Measurements from ENCODE around the gene NCKAP1. TPM values are rescaled to one million over a fixed set of nuclear protein-coding genes. Genes with fewer than 3 reads are reported as not detected.

NCKAP1 gene
- total RNA-seq, 1 experiment from 2014 or later: 112 TPM

GRCh38 chr2:182971820-182972547 is 66.3 kb downstream of the NCKAP1 start:
- Histone ChIP-seq H3K4ac (ENCODE audit: low read depth, low read length) (no peak overlapping the region), H4K8ac (replicated peaks; ENCODE audit: insufficient read length, low read depth, low read length) (no peak overlapping the region), H2BK20ac (ENCODE audit: low read depth, low read length, poor library complexity, severe bottlenecking) (no peak overlapping the region), H3K79me1 (ENCODE audit: insufficient read depth, low read depth, low read length, poor library complexity, severe bottlenecking) (no peaks in the 10 kb centered on the region), H3K23ac (ENCODE audit: insufficient read length, low read depth, low read length) (no peak overlapping the region), H3K9me3 (ENCODE audit: control insufficient read depth, low read depth, low read length) (no peaks in the 10 kb centered on the region), H3K56ac (ENCODE audit: insufficient read length, low read depth, low read length) (no peak overlapping the region), H2BK12ac (ENCODE audit: insufficient read length, low read depth, low read length) (no peak overlapping the region), H4K5ac (ENCODE audit: insufficient read length, low read depth, low read length) (no peak overlapping the region), H4K91ac (ENCODE audit: insufficient read length, low read depth, low read length) (no peak overlapping the region), H3K27me3 (ENCODE audit: insufficient read depth, low read length) (no peaks in the 10 kb centered on the region), H3K18ac (ENCODE audit: insufficient read length, low read depth, low read length) (no peak overlapping the region), H3K23me2 (ENCODE audit: insufficient read length, low read depth, low read length, poor library complexity, severe bottlenecking) (no peaks in the 10 kb centered on the region), H2BK120ac (ENCODE audit: low read depth, low read length, poor library complexity, severe bottlenecking) (no peak overlapping the region), H2BK5ac (ENCODE audit: insufficient read length, low read length) (no peak overlapping the region), H2AFZ (ENCODE audit: low read length) (no peak overlapping the region), H3K14ac (ENCODE audit: insufficient read depth, low read length) (no peak overlapping the region), H3K4me1 (ENCODE audit: insufficient read depth, low read length) (no peaks in the 10 kb centered on the region), H3K4me2 (ENCODE audit: insufficient read depth, insufficient read length, low read length) (no peak overlapping the region), H3K27ac (ENCODE audit: insufficient read length, low read depth, low read length) (no peak overlapping the region), H3K79me2 (ENCODE audit: insufficient read depth, low read length) (no peaks in the 10 kb centered on the region), H2AK5ac (ENCODE audit: insufficient read length, low read length) (no peak overlapping the region), H3T11ph (ENCODE audit: low read length) (no peak overlapping the region), H3K9ac (ENCODE audit: extremely low read depth, insufficient read length, low read length) (no peak overlapping the region), H2BK15ac (ENCODE audit: low read depth, low read length) (no peak overlapping the region), H4K20me1 (ENCODE audit: control insufficient read depth, insufficient read depth, insufficient read length) (no peaks in the 10 kb centered on the region)
- Mint-ChIP-seq H3K9me3 (peaks cover 0 to 3% of the 10 kb centered on the region in 2 experiments; a peak in 1 of 5 replicates), H3K4me1 (no peaks in the 10 kb centered on the region), H3K36me3 (ENCODE audit: insufficient read depth in 1 of 3, low read depth in 3 of 3) (peaks cover 40 to 71% (median 43%) of the 10 kb centered on the region in 3 experiments), H3K27me3 (ENCODE audit: low read depth) (no peaks in the 10 kb centered on the region), H3K4me3 (no peak overlapping the region), H3K27ac (no peak overlapping the region)
- no peak for DNase-seq
- TF ChIP-seq CTCF (conservative IDR thresholded peaks at IDR 0.05): no peak
- no CpG with 5 or more reads among the region's 3 CpGs for WGBS (ENCODE audit: extremely low coverage, insufficient read length, low lambda C conversion rate)

Data from H9 (cell line).